Gastrocnemius medialis (tissue), 4 donors: ENCODE data around the gene SLC52A1. TPM values are rescaled to one million over a fixed set of nuclear protein-coding genes. Genes with fewer than 3 reads are reported as not detected.
A peak's percentile ranks its signal among the peaks of the same experiment; 100 is the strongest.

Experiments
- ATAC-seq, 2 donors: fragments of 150-250 bp; one replicate each; pipeline ENCODE4 v1.9.1; 2016
- DNase-seq, 2 donors: peaks; one replicate each; pipeline ENCODE4 v3.0.0-alpha.2; 2019
- H3K27ac ChIP-seq, 4 donors: fragments of 200-600 bp; sonication (generic); 1 replicate in 1 of 4; 2 replicates in 3 of 4; pipeline ENCODE4 v1.5.1; 2016 to 2018; ENCODE audit warnings: mild to moderate bottlenecking in 2 of 4, moderate library complexity in 1 of 4
- H3K27me3 ChIP-seq, 3 donors: fragments of 200-600 bp; sonication (generic) in 2 of 3; 1 replicate in 1 of 3; 2 replicates in 2 of 3; pipeline versions ENCODE4 v1.5.1 to v1.6.0; 2016 to 2019; ENCODE audit warnings: mild to moderate bottlenecking in 1 of 3, moderate library complexity in 1 of 3
- H3K36me3 ChIP-seq, 2 donors: fragments of 200-600 bp; sonication (generic) in 1 of 2; one replicate each; pipeline ENCODE4 v1.5.1; 2017 to 2018
- H3K4me1 ChIP-seq, 2 donors: fragments of 200-600 bp; sonication (generic) in 1 of 2; one replicate each; pipeline ENCODE4 v1.5.1; 2016 to 2017; ENCODE audit warnings: mild to moderate bottlenecking in 2 of 2
- H3K4me3 ChIP-seq, 4 donors: fragments of 200-600 bp; sonication (generic) in 3 of 4; 1 replicate in 1 of 4; 2 replicates in 3 of 4; pipeline ENCODE4 v1.5.1; 2016 to 2019; ENCODE audit warnings: mild to moderate bottlenecking in 2 of 4
- H3K9me3 ChIP-seq, 3 donors: fragments of 200-600 bp; sonication (generic) in 2 of 3; 1 replicate in 1 of 3; 2 replicates in 2 of 3; pipeline ENCODE4 v1.5.1; 2016 to 2019
- POLR2A ChIP-seq, 2 donors: fragments of 450-650 bp; IDR thresholded peaks; one replicate each; pipeline ENCODE4 v1.6.1; 2017; ENCODE audit warnings: antibody characterized with exemption in 2 of 2, mild to moderate bottlenecking in 2 of 2, moderate library complexity in 2 of 2
- in situ Hi-C, 4 donors: fragments of 200-750 bp; cut with MboI; loops; one replicate each; pipeline versions ENCODE4 v1.15.0 to v1.8.0; 2017; ENCODE audit warnings: low sequenced_read_pairs in 4 of 4
- intact Hi-C: fragments of 100-400 bp; cut with DNase I; formaldehyde crosslinking; loops from one replicate; pipeline ENCODE4 v1.15.1; 2023; ENCODE audit warnings: low total_unique reads
- total RNA-seq, 4 donors: library from RNA; depleted of rRNA; stranded (reverse); fragments of >200 nt; gene quantifications; one replicate each; pipeline versions ENCODE4 v1.1.0 to v1.2.3, GENCODE V29; 2016
- TF ChIP-seq, protein P1 (sequence below), 5 experiments: fragments of 450-650 bp in 3 of 5; fragments of 200-600 bp in 2 of 5; sonication (generic) in 2 of 5; IDR thresholded peaks in 4 of 5; conservative IDR thresholded peaks in 1 of 5; 1 replicate in 4 of 5; 2 replicates in 1 of 5; pipeline ENCODE4 v1.5.1; 2016 to 2019; ENCODE audit warnings: antibody characterized with exemption in 5 of 5, mild to moderate bottlenecking in 3 of 5, moderate library complexity in 3 of 5

SLC52A1 gene
- total RNA-seq, 4 donors from 2014 or later, result not detected

DNA sequence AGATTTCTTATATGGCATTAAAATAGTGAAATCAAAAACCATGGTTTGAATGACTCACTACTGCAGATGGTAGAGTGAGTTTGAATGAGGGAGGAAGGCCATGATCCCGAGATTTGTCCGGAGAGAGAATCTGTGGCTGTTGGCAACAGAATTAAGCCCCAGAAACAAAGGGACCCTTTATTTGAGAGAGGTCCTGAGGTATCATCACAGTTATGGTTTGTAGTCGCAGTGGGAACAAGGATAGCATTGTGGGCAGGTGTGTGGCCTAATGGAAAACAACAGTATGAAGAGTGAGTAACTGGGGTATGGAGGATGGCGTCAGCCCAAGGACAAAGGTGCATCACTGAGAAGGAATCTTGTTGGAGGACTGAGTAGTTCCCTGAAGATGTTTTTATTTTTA, 34.5 kb upstream of the SLC52A1 start:
- H3K27me3 ChIP-seq, result no peaks in the 10 kb centered on the region
- H3K4me3 ChIP-seq, result no peak overlapping the region
- in situ Hi-C loops (loop anchor here in 3 of 4 donors (10.0 kb wide), 2 partner anchors 85 to 155 kb away; partner anchors contain the start of gene CAMTA2 (in 1 of the 3)), intact Hi-C loops (no loop called here)
- no peaks in the 10 kb centered on the region for H3K36me3 ChIP-seq
- H3K27ac ChIP-seq, result no peak overlapping the region
- DNase-seq (no peak), ATAC-seq (no peak)
- H3K4me1 ChIP-seq, result no peaks in the 10 kb centered on the region
- no peak for TF ChIP-seq POLR2A (IDR thresholded peaks at IDR 0.05)
- no peaks in the 10 kb centered on the region for H3K9me3 ChIP-seq

DNA sequence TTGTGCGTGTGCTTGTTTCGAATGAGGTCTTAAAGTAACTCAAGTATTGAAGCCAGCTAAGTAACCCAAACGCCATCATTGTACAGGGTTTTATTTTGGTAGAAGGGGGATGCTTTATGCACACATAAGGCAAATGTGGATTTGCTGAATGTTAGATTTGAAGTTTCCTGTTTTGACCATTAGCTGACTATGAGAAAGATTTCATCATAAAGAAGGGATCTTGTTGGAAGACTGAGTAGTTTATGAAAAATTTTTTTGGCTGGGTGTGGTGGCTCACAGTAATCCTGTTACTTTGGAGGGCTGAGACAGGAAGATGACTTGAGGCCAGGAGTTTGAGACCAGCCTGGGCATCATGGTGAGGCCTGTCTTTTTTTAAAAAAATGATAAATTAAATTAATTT, 33.0 kb upstream of the SLC52A1 start:
- Histone ChIP-seq H3K36me3 (no peaks in the 10 kb centered on the region), H3K9me3 (no peaks in the 10 kb centered on the region), H3K4me3 (no peak overlapping the region), H3K27me3 (no peaks in the 10 kb centered on the region), H3K4me1 (no peaks in the 10 kb centered on the region), H3K27ac (no peak overlapping the region)
- TF ChIP-seq POLR2A (IDR thresholded peaks at IDR 0.05), result no peak
- TF ChIP-seq, protein P1, sequence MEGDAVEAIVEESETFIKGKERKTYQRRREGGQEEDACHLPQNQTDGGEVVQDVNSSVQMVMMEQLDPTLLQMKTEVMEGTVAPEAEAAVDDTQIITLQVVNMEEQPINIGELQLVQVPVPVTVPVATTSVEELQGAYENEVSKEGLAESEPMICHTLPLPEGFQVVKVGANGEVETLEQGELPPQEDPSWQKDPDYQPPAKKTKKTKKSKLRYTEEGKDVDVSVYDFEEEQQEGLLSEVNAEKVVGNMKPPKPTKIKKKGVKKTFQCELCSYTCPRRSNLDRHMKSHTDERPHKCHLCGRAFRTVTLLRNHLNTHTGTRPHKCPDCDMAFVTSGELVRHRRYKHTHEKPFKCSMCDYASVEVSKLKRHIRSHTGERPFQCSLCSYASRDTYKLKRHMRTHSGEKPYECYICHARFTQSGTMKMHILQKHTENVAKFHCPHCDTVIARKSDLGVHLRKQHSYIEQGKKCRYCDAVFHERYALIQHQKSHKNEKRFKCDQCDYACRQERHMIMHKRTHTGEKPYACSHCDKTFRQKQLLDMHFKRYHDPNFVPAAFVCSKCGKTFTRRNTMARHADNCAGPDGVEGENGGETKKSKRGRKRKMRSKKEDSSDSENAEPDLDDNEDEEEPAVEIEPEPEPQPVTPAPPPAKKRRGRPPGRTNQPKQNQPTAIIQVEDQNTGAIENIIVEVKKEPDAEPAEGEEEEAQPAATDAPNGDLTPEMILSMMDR (IDR thresholded peaks at IDR 0.05 in 4 of 5, conservative IDR thresholded peaks at IDR 0.05 in 1 of 5), result no peak
- DNase-seq, result no peak
- in situ Hi-C loops, result loop anchor here in 3 of 4 donors (10.0 kb wide), 2 partner anchors 83 to 153 kb away; partner anchors contain the start of gene CAMTA2 (in 1 of the 3)
- intact Hi-C loops, result no loop called here
- no peak for ATAC-seq

DNA sequence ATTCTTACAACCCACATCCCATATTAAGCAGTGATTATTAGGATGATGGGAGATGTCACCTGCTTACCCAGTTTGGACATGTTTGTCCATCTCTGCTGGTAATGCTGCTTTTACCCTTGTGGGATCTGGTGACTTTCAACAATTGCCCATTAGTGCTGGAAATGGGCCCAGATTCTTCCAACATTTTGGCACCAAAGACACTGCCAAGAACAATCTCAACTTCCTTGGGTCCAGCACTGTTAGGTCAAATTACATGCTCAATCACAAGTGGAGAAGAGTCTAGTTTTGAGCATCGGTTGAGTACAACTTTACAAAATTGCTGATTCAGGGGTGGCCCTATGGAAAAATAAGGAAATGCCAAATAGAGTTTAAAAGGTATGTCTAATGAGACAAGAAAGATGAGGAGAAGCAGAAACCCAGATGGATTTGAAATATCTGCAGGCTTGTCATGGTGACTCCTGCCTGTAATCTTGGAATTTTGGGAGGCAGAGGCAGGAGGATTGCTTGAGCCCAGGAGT, 30.1 kb upstream of the SLC52A1 start:
- H3K27me3 ChIP-seq, result no peaks in the 10 kb centered on the region
- ATAC-seq (no peak), DNase-seq (no peak)
- TF ChIP-seq, protein P1 (IDR thresholded peaks at IDR 0.05 in 4 of 5, conservative IDR thresholded peaks at IDR 0.05 in 1 of 5), result no peak
- no peak for TF ChIP-seq POLR2A (IDR thresholded peaks at IDR 0.05)
- in situ Hi-C loops (loop anchor here in 3 of 4 donors (10.0 kb wide), 2 partner anchors 80 to 150 kb away; partner anchors contain the start of gene CAMTA2 (in 1 of the 3)), intact Hi-C loops (no loop called here)
- H3K36me3 ChIP-seq, result no peaks in the 10 kb centered on the region
- H3K27ac ChIP-seq, result no peak overlapping the region
- no peaks in the 10 kb centered on the region for H3K4me1 ChIP-seq
- no peaks in the 10 kb centered on the region for H3K9me3 ChIP-seq
- no peak overlapping the region for H3K4me3 ChIP-seq

DNA sequence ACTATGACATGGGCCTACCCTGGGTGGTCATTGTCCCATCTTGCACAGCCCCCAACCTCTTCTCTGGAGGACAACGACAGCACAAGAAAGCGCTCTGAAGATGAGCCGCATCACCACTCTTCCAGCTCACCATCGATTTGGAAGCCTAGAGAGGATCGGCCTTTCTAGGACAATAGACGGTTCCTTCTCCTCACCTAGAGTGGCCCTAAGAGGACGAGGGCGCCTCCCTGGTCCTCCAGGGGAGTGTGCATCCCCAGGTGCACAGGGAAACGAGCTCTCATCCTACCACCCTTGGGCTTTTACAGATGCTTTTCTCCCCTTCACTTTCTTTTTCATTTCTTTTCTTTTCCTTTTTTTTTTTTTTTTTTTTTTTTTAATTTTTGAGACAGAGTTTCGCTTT, 20.3 kb upstream of the SLC52A1 start:
- no peak for ATAC-seq
- Histone ChIP-seq H3K27ac (no peak overlapping the region), H3K36me3 (no peaks in the 10 kb centered on the region), H3K9me3 (no peaks in the 10 kb centered on the region), H3K4me1 (no peaks in the 10 kb centered on the region), H3K27me3 (no peaks in the 10 kb centered on the region), H3K4me3 (no peak overlapping the region)
- intact Hi-C loops (no loop called here), in situ Hi-C loops (no loop called here)
- TF ChIP-seq, protein P1 (IDR thresholded peaks at IDR 0.05 in 4 of 5, conservative IDR thresholded peaks at IDR 0.05 in 1 of 5), result no peak
- no peak for TF ChIP-seq POLR2A (IDR thresholded peaks at IDR 0.05)
- DNase-seq, result no peak

DNA sequence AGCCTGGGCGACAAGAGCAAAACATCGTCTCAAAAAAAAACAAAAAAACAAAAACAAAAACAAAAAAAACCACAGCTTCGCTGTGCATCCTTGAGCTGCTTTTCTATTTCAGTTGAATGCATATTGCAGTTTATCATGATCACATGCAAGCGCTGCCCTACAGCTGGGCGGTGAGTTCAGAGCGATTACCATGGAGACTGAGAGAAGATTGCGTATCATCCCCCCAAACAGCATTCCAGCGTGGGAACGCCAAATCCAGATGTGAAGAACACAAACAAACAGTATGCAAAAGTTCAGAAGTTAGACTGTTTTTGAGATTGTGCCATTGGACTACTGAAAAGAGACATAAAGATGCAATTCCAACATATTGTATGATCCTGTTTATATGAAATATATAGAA, 15.1 kb upstream of the SLC52A1 start:
- Histone ChIP-seq H3K27me3 (no peaks in the 10 kb centered on the region), H3K4me1 (peaks cover 0 to 8% of the 10 kb centered on the region in 2 donors), H3K9me3 (no peaks in the 10 kb centered on the region), H3K36me3 (no peaks in the 10 kb centered on the region), H3K27ac (peak overlapping the region in 1 of 4 donors; percentile 40), H3K4me3 (no peak overlapping the region)
- intact Hi-C loops, result no loop called here
- DNase-seq (no peak), ATAC-seq (no peak)
- TF ChIP-seq, protein P1 (IDR thresholded peaks at IDR 0.05 in 4 of 5, conservative IDR thresholded peaks at IDR 0.05 in 1 of 5), result no peak
- TF ChIP-seq POLR2A (IDR thresholded peaks at IDR 0.05), result no peak
- in situ Hi-C loops, result no loop called here
